Thyroid gland (tissue), 4 donors: ENCODE measurements around the gene CCS. TPM values are rescaled to one million over a fixed set of nuclear protein-coding genes. Genes with fewer than 3 reads are reported as not detected.
"Not testable (repeated sequence)": the region's sequence is repeated elsewhere in the genome, so short reads cannot be mapped to it uniquely, and the experiment has no call there.

ENCODE experiments used
- DNase-seq, 2 donors: peaks; one replicate each; pipeline ENCODE4 v3.0.0-alpha.2; 2019
- H3K27ac ChIP-seq, 3 donors: fragments of 200-600 bp; sonication (generic); 1 replicate in 2 of 3; 2 replicates in 1 of 3; pipeline ENCODE4 v1.5.1; 2016 to 2019; ENCODE audit warnings: mild to moderate bottlenecking in 1 of 3, moderate library complexity in 1 of 3
- H3K27me3 ChIP-seq: fragments of 200-600 bp; sonication (generic); one replicate; pipeline ENCODE4 v1.5.1; 2019
- H3K36me3 ChIP-seq, 2 donors: fragments of 200-600 bp; sonication (generic); one replicate each; pipeline ENCODE4 v1.5.1; 2016 to 2019
- H3K4me1 ChIP-seq, 2 donors: fragments of 200-600 bp; sonication (generic); one replicate each; pipeline ENCODE4 v1.5.1; 2017 to 2019
- H3K4me3 ChIP-seq, 3 donors: fragments of 200-600 bp; sonication (generic); replicated peaks in 1 of 3; 1 replicate in 2 of 3; 2 replicates in 1 of 3; pipeline ENCODE4 v1.5.1; 2016; ENCODE audit warnings: mild to moderate bottlenecking in 1 of 3
- H3K9me3 ChIP-seq: fragments of 200-600 bp; sonication (generic); one replicate; pipeline ENCODE4 v1.5.1; 2017
- CTCF ChIP-seq, 6 experiments: fragments of 200-600 bp in 3 of 6; fragments of 450-650 bp in 3 of 6; sonication (generic) in 3 of 6; IDR thresholded peaks; one replicate each; pipeline ENCODE4 v1.5.1; 2016 to 2019; ENCODE audit warnings: antibody characterized with exemption in 6 of 6, mild to moderate bottlenecking in 2 of 6, inconsistent platforms in 1 of 6, moderate library complexity in 1 of 6
- POLR2A ChIP-seq, 2 donors: fragments of 450-650 bp; IDR thresholded peaks; one replicate each; pipeline ENCODE4 v1.6.1; 2017; ENCODE audit warnings: antibody characterized with exemption in 2 of 2, mild to moderate bottlenecking in 2 of 2, moderate library complexity in 1 of 2
- WGBS, 2 donors: methylation state at CpG; one replicate each; pipeline ENCODE4 v1.1.5; 2017; 5-methylcytosine and 5-hydroxymethylcytosine counted together
- intact Hi-C: fragments of 100-400 bp; cut with DNase I; formaldehyde crosslinking; loops from one replicate; pipeline ENCODE4 v1.15.1; 2023
- total RNA-seq, 4 donors: library from RNA; depleted of rRNA; stranded (reverse); fragments of >200 nt; gene quantifications; one replicate each; pipeline ENCODE4 v1.2.3, GENCODE V29; 2016

Gene CCS
- 10 to 100 TPM; 22.7 to 48.5 (median 28.9) TPM for total RNA-seq

GRCh38 chr11:66592457-66593302, at the start of gene CCS, which contains the start of gene CCDC87:
CCS (plus strand) TSS chr11:66593185; CDS start chr11:66593262, 77 bp downstream.
CCDC87 (minus strand) TSS chr11:66593063; CDS start chr11:66593015, 48 bp downstream.
- DNase-seq, result peak; percentile 98
- H3K27me3 ChIP-seq, result no peaks in the 10 kb centered on the region
- H3K27ac ChIP-seq, result peak within 1 kb of the TSS; percentile 55 to 72 (median 66)
- H3K4me1 ChIP-seq, result peaks cover 25 to 32% of the 10 kb centered on the region in 2 donors
- H3K4me3 ChIP-seq, result peak within 1 kb of the TSS; percentile 35 to 66 (median 56)
- no peaks in the 10 kb centered on the region for H3K9me3 ChIP-seq
- no peaks in the 10 kb centered on the region for H3K36me3 ChIP-seq
- 3 to 35% methylated on average over 21 to 35 of the region's 68 CpGs for WGBS, 2 donors
- TF ChIP-seq POLR2A (IDR thresholded peaks at IDR 0.05) (peak; percentile 26 to 93), CTCF (IDR thresholded peaks at IDR 0.05) (peak in 5 of 6 experiments; percentile 46 to 69 (median 61))
- intact Hi-C loops, result no loop called here

GRCh38 chr11:66543263-66544107, 49.5 kb upstream of the CCS start:
- Histone ChIP-seq H3K9me3 (no peaks in the 10 kb centered on the region), H3K4me3 (no peak overlapping the region), H3K36me3 (peaks cover 0 to 4% of the 10 kb centered on the region in 2 donors), H3K27me3 (no peaks in the 10 kb centered on the region), H3K4me1 (peaks cover 15 to 16% of the 10 kb centered on the region in 2 donors), H3K27ac (no peak overlapping the region)
- peak; percentile 15 to 34 for DNase-seq
- TF ChIP-seq CTCF (IDR thresholded peaks at IDR 0.05) (peak in 1 of 6 experiments; percentile 11), POLR2A (IDR thresholded peaks at IDR 0.05) (no peak)
- 54 to 58% methylated on average over 8 to 17 of the region's 26 CpGs for WGBS, 2 donors
- intact Hi-C loops, result no loop called here

GRCh38 chr11:66544952-66545351, 48.0 kb upstream of the CCS start:
- 67 to 73% methylated on average over 14 of the region's 14 CpGs for WGBS, 2 donors
- DNase-seq, H3K9me3 ChIP-seq, H3K27ac ChIP-seq, intact Hi-C loops, H3K27me3 ChIP-seq, H3K36me3 ChIP-seq: not testable (repeated sequence)
- peaks cover 15 to 16% of the 10 kb centered on the region in 2 donors for H3K4me1 ChIP-seq
- H3K4me3 ChIP-seq, result peak overlapping the region in 1 of 3 donors; percentile 94

- peak; percentile 98 for DNase-seq
- no peaks in the 10 kb centered on the region for H3K9me3 ChIP-seq
- H3K4me1 ChIP-seq, result peaks cover 15 to 16% of the 10 kb centered on the region in 2 donors
- intact Hi-C loops, result no loop called here
- no peaks in the 10 kb centered on the region for H3K27me3 ChIP-seq
- peak within 1 kb of the TSS; percentile 80 to 94 (median 82) for H3K4me3 ChIP-seq
- 0 to 2% methylated on average over 15 to 21 of the region's 71 CpGs for WGBS, 2 donors
- H3K27ac ChIP-seq, result peak within 1 kb of the TSS in 1 of 3 donors; percentile 58
- H3K36me3 ChIP-seq, result peaks cover 0 to 4% of the 10 kb centered on the region in 2 donors
- TF ChIP-seq CTCF (IDR thresholded peaks at IDR 0.05) (no peak), POLR2A (IDR thresholded peaks at IDR 0.05) (peak in 1 of 2 donors; percentile 71)
These were observed 47.2 kb upstream of the CCS start, which contains the start of gene ZDHHC24 for GRCh38 chr11:66545701-66546367. ZDHHC24 (minus strand) TSS chr11:66546048; CDS start chr11:66546003, 45 bp downstream.
